B cell (primary cell): ENCODE measurements around the gene GPR89A.
"Not testable (repeated sequence)": the region's sequence is repeated elsewhere in the genome, so short reads cannot be mapped to it uniquely, and the experiment has no call there.

Experiments used
- CTCF ChIP-seq: fragments of 200-600 bp; IDR thresholded peaks from one replicate; pipeline ENCODE4 v1.8.0; 2022; ENCODE audit warnings: antibody characterized with exemption, mild to moderate bottlenecking
- EZH2 ChIP-seq: IDR thresholded peaks from 2 replicates; pipeline ENCODE4 v1.6.1; 2012; ENCODE audit warnings: borderline replicate concordance, low read depth, mild to moderate bottlenecking, moderate library complexity, low read length; ENCODE audit not compliant: insufficient read depth, poor library complexity, severe bottlenecking

GRCh38 chr1:145610744-145611143 is 3.0 kb downstream of the GPR89A start:
- not testable (repeated sequence) for TF ChIP-seq CTCF, EZH2
